NCI-H1436 (cell line): ENCODE results near the gene CBX7.

ENCODE experiments used
- DNase-seq: peaks from one replicate; lab custom pipeline; 2025; lab: John Stamatoyannopoulos, UW

Gene CBX7

DNA sequence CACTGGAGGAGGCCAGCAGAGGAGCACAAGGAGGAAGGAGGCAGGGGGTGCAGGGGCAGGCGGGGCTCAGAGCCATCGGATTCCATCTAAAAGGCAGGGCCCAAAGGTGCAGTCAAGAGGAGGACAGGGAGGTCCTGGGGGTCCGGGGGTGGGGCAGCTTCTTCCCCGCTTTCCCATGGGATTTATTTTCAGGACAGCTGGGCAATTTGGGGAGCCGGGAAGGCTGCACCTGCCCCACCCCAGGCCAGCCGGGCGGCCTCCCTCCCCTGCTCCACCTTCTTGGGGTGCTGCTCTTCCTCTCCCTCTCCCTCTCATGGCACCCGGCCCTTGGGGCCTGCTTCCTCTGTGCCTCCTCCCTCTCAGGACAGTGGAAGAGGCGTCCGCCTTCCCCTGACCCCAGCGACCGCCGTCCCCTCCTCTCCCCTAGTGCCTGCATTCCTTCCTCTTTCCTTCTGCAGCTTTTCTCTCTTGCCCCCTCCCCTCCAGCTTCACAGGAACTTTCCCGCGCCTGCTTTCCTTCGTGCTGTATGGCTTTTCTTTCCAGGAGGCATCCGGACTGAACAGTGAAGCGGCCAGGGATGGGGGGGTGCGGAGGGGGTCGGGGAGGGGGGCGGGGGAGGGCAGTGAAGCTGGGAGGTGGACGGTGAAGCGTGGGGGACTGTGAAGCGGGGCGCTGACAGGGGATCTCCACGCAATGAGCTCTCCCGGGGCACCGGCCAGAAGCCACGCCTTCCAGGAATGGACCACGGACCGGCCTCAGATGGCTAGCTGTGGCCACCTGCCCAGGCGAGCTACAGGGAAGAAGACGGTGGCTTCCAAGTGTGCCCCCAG is 28.5 kb downstream of the CBX7 start:
- DNase-seq, result no peak

GRCh38 chr22:39122772-39123470 is 29.6 kb downstream of the CBX7 start:
- no peak for DNase-seq

- no peak for DNase-seq
These were observed 31.5 kb downstream of the CBX7 start for GRCh38 chr22:39120983-39121382.

DNA sequence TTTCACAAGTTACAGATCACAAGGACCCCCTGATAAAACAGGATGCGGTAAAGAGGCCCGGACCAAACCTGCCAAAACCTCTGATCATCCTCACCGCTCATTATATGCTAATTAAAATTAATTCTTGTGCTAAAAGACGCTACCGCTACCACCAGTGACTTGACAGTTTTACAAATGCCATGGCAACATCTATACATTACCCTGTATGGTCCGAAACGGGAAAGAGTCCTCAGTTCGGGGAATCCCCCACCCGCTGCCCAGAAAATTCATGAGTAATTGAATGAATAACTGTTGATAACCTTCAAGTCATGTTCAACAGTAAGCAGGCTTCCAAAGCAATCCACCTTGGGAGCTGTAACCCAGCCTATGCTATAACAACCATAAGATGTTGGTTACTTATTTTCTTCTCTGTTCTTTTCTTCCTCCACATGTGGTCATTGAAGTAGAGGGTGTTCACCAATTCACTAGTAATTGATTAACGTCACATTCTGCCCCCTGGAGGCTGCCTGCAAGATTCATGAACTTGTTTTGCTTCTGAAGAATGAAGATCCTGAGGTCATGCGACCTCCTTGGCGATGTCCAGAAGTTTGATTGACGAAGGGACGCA is 34.8 kb downstream of the CBX7 start:
- DNase-seq, result peak; percentile 30

- no peak for DNase-seq
These were observed 36.4 kb downstream of the CBX7 start for GRCh38 chr22:39115977-39116621.

DNA sequence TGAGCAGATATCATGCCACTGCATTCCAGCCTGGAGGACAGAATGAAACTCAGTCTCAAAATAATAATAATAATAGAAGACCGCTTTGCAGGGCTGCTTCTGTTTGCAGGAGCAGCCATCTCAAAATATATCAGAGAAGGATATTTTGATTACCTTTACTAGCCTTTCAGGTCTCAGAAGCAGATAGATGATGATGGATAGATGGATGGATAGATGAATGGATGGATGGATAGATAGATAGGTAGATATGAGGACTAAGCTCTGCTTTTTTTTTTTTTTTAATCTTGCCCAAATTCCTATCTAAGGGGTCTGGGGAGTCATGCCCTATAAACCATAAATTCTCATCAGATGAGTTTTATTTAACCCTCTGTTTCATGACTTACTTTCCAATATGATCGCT is 36.9 kb downstream of the CBX7 start:
- no peak for DNase-seq

DNA sequence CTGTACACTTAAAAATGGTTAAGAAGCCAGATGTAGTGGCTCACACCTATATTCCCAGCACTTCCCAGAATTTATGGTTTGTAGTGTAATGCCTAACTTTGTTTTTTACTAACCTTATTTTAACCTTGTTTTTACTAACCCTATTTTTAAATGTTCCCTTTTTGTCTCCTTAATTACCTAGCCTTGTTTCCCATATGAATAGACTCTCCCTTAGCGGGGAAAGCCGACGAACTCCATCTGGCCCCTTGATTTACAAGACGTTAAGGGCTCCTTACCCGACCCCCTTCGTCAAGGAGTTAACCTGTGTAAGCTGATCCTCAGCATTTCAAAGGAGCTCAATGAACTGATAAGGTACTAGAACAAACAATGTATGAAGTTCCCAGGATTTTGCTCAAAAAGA is 38.4 kb downstream of the CBX7 start:
- no peak for DNase-seq

- no peak for DNase-seq
These were observed 41.6 kb downstream of the CBX7 start for GRCh38 chr22:39110631-39111561.

GRCh38 chr22:39109361-39109760 is 43.1 kb downstream of the CBX7 start:
- no peak for DNase-seq

- DNase-seq, result no peak
These were observed 44.0 kb downstream of the CBX7 start for GRCh38 chr22:39108487-39108886.

DNA sequence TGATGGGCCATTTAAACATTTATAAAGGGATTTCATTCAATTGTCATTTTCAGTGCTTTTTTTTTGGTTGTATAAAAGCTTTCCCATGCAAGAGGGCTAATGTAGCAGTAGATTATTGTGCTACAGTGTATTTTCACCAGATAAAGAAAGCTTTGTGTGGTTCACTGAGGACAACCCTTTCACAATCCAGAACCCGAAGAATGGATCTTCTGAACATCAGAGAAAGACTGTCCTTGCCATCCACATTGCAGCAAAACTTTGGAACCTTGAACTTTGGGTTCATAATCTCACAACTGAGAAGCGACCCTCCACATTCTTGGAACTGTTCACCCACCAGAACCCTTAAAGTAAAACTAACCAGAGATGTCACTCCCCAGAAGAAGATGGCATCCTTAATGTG is 46.2 kb downstream of the CBX7 start:
- DNase-seq, result no peak

DNA sequence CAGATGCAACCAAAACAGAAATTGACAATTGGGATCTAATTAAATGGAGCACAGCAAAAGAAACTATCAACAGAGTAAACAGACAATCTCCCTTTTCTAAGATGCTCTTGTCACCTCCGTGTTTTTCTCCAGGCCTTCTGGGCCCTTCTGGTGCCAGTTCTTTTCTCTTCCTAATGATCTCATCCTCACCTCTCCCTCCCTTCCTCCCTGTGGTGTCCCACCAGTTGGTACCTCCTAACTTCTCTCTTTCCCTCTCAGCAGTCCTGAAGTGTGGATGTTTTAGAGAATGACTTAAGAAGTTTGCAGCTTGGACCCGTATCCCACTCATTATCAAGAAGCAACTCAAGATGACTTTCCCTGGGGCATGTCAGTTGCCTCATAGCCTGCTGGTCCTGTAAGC is 49.0 kb downstream of the CBX7 start:
- DNase-seq, result no peak

GRCh38 chr22:39101226-39101625 is 51.3 kb downstream of the CBX7 start:
- DNase-seq, result no peak

DNA sequence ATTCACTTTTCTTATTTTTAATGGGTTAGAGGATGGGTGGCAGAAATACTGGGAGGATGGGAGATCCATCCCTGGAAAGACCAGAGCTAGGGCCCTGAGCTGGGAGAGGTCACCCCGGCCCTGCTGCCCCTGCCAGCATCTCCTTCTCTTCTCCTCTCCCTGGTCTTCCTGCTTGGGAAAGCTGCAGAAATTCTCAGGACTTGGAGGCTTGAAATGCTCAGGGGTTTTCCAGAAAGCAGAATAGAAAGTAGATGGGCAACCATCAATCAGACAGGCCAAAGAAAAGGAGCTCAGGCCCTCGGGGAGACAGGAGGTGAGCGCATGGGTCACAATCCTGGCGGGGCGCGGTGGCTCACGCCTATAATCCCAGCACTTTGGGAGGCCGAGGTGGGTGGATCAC is 53.9 kb downstream of the CBX7 start:
- no peak for DNase-seq

DNA sequence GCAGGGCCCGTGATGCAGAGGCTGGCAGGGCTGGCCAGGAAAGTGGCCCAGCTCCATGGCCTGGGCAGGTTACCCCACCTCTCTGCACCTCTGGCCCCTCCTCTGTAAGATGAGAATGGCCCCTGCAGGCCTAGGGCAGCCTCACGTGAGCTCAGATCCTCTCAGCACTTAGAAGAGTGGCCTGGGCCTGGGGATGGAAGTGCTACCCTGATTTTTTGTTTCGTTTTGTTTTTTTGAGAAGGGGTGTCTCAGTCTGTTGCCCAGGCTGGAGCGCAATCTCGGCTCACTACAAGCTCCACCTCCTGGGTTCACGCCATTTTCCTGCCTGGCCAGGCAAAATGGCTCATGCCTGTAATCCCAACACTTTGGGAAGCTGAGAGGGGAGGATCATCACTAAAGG is 54.5 kb downstream of the CBX7 start:
- DNase-seq, result no peak

DNA sequence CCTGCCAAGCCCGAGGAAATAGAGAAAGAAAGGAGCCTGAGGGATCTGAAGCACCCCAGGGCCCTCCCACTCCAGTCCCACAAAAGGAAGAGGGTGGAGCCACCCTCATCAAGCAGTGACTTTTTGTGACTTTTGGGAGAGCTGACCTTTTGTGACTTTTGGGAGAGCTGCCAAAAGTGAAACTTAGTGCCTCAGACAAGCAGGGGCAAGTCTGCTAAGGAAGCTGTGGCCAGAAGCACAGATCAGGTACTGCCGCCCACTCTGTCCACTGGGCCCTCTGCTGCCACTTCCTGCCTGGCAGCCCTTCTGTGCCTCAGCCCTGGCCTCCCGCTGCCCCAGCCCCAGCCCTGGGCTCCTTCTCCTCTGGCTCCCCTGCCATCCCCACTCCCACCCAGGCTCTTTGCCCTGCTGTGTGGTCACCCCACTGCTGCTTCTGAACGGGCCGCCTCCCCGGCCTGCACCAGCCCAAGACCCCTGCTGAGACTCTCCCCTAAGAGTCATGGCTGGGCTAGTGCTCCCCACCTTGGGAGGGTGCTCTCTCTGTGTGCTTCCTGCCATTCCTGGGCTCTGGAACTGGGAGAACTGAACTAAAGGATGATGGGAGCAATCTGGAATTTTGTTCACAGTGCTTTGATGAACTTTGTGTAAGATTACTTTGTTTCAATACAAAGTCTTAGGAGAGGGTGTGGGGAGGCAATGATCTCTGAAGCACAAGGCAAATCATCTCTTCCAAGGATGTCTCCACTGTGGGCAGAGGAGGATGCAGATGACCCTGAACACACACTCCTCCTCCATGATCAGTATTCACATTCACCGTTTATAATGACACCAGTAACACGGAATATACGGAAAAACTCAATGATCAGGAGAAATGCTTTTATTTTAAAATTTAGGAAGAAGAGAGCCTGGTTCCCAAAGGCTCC is 55.1 kb downstream of the CBX7 start, which contains the start of gene APOBEC3H:
Gene APOBEC3H (plus strand): TSS at position 147 of the 923 bp plus-strand sequence. CDS start 3,035 bp downstream, outside the sequence.
- no peak for DNase-seq

GRCh38 chr22:39095971-39096370 is 56.5 kb downstream of the CBX7 start:
- no peak for DNase-seq

DNA sequence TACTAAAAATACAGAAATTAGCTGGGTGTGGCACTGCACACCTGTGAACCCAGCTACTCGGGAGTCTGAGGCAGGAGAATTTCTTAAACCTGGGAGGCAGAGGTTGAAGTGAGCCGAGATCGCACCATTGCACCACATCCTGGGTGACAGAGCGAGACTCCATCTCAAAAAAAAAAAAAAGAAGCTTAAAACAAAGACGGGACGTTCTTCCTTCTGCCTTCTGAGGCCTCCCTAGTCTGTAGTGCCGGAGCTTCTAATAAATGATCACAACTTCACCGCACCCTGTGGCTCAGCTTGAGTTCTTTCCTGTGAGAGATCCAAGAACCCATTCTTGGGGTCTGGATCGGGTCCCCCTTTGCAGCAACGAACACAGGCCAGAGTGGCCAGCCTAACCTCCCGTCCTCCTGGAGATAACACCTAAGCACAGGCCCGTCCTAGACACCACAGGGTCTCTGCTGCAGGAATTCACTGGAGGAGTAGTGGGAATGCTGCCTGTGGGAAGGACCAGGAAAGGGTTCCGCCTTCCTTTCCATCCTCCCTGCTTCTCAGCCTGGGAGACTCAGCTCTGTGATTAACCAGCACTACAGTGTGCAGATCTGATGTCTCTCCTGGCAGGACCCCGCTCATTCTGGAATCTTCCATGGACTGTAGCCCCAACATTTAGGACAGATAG is 57.6 kb downstream of the CBX7 start:
- DNase-seq, result no peak

DNA sequence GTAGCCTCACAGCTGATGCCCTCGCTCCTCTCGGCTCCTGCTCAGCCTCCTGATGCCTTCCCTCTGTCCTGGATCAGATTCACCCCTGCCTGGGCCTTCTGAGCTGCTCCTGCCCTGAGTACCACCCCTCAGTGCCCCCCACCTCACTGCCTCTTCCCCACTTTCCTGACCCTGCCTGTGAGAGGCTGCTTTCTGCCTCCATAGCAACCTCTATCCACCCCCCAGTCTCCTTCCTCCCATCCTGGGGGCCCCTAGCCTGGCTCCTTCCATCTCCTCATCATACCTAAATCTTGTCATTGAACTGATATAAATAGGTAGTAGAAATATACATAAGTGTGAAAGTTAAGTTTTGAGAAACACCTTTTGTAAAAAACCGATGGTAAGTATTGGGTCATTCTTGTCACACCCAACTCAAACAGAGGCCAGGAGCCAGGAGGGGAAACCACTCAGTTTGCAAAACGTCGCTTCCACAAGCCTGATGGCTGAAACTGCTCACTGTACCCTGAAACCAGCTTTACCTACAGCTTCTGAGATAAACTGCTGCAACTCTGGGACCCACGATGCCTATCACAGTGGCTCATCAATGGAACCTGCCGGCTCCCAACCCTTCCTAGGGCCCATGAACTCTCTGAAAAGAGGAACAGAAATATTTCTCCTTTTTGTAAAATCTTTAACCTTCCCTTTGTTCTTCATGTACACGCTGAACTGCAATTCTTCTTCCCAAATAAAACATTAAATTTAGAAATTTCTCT is 60.2 kb downstream of the CBX7 start:
- DNase-seq, result no peak
